HS-5 (cell line): ENCODE data around the gene HAPLN3.
"Not testable (repeated sequence)": the region's sequence is repeated elsewhere in the genome, so short reads cannot be mapped to it uniquely, and the experiment has no call there.

Experiments
- DNase-seq: peaks from one replicate; pipeline ENCODE4 v3.0.0-alpha.2; 2012; ENCODE audit warnings: low read depth

The HAPLN3 gene, protein sequence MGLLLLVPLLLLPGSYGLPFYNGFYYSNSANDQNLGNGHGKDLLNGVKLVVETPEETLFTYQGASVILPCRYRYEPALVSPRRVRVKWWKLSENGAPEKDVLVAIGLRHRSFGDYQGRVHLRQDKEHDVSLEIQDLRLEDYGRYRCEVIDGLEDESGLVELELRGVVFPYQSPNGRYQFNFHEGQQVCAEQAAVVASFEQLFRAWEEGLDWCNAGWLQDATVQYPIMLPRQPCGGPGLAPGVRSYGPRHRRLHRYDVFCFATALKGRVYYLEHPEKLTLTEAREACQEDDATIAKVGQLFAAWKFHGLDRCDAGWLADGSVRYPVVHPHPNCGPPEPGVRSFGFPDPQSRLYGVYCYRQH

DNA sequence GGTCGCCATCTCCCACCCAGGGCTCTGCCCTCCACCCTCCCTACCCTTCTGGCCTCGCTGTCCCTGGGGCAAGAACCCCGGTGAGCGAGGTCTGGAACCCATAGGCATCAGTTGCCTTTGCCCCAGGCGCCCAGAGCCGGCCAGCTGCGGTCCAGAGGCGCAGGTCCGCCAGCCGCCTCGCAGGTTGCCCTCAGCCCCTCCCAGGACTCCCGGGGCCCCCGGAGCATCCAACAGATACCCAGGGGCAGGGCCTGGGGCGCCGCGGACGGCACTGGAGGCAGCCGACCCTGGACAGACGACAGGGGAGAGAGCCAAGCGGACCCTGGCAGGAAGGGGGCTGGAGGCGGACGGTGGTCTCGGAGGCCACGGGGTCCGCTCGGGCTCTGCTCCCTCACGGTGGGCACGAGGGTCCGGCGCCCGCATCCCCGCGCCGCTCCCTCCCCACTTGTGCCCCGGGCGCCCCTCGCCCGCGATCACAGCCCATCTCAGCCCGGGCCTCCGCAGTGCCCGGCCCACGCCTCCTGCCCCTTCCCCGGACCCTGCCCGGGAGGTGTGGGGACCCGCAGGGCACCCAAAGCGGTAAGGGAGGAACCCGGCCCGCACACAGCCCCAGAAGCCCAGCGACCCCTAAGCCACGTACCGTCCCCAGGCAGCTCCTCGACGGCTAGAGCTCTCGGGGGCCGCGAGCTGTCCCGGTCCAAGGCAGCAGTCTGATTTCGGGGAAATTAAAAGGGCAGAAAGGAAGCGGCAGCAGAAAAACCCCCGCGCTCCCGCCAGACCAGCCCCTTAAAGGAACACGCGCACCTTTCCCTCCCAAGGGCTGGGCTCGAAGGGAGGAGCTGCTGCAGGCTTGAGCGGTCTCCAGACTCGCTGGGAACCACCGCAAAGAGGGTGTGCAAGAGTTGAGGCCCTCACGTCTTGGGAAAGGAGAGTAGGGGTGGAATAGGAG lies at the start of gene HAPLN3:
TSS of gene HAPLN3 (minus strand) at position 726 of the 949 bp plus-strand sequence. CDS start 8,246 bp downstream, outside the sequence.
- no peak for DNase-seq

DNA sequence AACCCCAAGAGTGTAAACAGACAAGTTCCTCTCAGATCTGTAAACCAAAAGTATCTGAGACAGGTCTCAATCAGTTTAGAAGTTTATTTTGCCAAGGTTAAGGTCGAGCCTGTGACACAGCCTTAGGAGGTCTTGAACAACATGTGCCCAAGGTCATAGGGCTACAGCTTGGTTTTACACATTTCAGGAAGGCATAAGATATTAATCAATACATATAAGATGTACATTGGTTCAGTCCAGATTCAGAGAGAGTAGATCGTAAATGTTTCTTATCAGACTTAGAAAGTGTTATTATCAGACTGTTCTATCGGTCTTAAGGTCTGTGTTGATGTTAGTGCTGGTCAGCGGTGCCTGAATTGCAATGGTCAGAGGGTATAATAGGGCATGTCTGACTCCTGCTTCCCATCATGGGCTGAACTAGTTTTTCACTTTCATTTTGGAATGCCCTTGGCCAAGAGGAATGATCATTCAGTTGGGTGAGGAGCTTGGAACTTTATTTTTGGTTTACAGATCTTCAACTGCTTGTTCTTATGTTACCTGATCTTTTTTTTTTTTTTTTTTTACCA lies 44.8 kb upstream of the HAPLN3 start:
- no peak for DNase-seq

DNA sequence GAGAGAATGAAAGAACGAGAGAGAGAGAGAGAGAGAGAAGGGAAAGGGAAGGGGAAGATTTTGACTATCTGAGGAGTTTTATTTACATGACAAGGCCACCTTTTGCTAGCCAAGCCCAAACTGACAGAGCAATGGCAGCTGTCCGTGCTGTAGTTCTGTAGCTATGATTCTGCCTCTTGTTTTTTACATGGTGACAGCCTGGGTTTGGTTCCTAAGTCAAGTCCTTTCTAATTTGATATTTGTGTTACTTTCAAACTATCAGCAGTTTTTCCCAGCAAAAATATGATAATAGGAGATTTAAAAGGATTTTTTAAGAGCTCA lies 44.1 kb upstream of the HAPLN3 start:
- DNase-seq = no peak

DNA sequence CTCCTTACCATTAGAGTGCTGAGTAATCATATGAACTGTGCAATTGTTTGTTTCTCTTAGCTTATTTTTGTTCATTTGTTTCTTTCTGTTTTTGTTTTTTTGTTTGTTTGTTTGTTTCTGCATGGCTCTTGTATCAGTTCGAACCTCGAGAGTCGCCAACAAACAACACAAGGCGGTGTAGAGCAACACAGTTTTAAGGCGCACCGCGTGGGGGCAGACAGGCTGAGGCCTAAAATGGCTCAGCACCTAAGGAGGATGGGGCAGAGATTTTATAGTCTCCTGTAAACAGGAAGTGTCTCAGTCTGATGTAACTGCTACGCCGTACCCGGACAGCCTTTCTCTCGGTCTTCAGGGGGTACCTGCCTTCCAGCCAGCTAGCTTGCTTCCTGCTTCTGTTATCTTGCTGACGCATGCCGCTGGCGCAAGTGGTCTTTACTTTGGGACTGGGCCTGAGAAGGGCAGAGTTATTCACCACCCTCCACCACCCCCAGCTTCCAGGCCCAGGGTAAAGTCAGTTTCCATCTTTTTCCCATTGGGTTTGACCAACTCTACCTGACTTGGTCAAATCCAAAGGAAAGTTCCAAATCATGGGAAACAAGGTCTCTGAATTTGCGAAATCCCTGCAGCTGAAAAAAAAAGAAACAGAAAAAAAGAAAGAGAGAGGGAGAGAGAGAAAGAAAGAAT lies 43.6 kb upstream of the HAPLN3 start:
- DNase-seq = no peak

DNA sequence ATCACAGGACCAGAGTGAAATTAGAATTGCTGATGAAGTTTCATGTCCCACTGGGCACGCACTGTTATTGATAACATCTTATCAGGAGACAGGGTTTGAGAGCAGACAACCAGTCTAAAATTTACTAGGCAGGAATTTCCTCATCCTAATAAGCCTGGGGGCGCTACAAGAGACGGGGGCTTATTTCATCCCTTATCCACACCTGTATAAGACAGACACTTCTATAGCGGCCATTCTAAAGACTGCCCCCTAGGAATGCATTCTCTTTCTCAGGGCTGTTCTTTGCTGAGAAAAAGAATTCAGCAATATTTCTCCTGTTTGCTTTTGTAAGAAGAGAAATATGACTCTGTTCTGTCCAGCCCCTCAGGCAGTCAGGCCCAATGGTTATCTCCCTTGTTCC lies 39.1 kb upstream of the HAPLN3 start:
- DNase-seq = not testable (repeated sequence)

DNA sequence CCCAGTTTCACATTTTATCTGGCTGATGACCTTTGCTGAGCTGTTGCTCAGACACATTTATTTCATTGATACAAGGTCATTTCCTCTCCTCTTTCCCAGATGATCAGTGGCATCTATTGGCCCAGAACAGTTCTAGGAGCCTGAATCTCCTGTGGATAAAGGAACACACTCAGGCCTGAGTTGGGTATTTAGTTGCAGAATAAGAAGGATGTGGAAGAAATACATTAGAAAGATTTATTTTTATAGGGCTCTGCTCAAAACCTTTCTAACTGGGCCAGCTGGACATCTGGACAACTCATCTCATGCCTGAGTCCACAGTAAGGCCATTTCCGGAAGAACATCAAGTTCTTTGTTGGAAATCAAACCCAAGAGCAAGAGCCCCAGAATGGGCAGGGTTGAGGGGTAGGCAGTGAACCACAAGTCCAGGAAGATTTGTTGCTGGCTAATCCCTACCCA lies 37.6 kb upstream of the HAPLN3 start:
- DNase-seq = no peak

DNA sequence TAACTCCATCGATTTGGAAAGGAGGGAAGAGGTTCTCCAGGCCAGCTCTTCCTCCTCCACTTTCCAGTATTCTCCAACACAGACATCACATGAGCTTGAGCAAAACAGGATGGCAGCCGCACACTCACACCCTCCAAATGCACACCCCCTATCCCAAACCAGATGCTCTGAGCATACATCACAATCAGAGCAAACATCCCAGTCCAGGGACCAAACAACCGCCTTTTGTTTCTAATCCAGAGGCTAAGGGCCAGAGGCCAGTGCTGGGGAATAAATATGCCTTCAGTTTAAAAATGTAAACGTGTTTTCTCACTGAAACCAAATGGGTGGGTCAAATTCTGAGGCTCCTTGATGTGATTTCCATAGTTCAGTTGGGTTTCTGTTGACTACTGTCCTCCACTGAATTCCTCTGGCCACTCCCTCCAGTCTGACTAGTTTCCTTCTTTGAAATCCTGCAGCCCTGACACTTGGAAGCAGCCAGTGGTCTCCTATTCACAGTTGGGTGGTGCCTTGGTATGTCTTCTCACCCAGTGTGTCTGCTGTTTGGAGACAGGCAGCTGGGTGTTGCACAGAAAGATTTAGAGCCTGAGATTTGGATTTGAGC lies 37.0 kb upstream of the HAPLN3 start:
- DNase-seq = no peak

DNA sequence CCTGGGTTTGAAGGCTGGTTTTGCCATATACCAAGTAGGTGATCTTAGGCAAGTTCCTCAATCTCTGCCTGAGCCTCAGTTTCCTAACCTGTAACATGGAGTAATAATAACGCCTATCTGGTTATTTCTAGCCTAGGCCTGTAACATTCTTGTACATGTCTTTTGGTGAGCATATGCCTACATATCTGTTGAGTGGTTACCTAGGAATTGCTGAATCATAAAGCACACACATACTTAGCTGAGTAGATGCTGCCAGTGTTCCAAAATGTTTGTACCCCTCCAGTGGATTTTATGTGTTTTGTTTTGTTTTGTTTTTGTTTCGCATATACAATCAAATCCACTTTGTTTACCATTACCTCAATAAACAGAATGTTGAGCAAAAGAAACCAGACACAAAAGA lies 35.2 kb upstream of the HAPLN3 start:
- DNase-seq = no peak

DNA sequence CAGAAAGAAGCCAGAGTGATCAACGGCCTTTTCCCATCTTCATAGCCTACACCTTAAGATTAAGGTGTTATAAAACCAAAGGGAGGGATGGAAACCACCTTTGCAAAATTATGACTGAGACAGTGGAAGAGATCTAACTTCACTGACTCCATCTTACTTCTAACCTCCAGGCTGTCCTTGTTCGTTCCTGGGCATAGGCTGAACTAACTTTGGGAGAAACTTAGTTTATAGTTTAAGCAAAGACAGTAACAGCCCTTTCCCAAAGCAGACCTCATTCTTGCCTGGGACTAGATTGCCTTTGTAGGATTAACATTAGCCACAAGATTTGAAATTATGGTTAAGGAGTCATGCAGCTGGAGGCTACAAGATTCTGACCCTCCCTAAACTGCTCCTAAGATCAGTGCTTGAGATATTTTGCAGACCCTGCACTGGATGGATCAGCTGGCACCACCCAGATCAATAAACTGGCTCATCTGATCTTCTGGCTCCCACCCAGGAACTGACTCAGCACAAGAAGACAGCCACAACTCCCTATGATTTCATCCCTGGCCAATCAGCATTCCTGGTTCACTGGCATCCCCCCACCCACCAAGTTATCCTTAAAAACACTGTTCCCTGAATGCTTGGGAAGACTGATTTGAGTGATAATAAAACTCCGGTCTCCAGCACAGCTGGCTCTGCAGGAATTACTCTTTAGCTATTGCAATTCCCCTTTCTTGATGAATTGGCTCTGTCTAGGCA lies 34.2 kb upstream of the HAPLN3 start:
- DNase-seq = not testable (repeated sequence)

DNA sequence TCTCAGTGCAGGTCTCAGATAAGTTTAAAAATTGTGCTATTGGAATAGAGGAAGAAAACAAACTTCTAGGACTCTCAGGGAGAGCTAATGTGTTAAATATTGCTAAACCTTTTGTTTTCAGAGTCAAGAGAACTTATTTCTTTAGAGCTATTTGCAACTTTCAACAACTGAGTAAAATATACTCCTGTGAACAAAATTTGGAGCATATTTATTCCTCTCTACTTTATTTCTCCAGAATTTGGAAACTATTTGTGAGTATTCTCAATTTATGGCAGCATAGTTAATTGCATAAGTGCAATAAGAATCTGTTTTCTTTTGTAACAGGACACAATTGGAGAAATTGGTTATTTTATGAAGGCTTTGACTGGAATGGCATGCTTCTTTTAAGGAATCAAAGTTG lies 32.8 kb upstream of the HAPLN3 start:
- not testable (repeated sequence) for DNase-seq

DNA sequence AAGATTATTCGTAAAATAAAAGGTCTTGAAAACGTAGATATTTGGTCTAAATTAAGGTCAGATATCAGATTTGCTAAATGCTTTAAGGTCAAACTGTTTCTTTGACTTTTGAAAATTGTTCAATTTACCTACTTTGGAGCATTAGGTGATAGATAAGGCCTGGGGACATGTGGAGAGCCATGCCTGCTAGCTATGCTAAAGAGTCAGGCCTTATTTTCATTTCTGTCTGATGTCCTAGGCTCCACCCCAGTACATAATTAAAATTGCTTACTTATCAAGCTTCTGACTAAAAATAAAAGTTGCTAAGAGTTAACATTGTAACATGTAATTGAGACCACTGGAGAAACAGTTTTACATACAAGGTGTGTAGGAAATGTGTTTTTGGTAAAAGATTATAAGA lies 30.3 kb upstream of the HAPLN3 start:
- DNase-seq = not testable (repeated sequence)

DNA sequence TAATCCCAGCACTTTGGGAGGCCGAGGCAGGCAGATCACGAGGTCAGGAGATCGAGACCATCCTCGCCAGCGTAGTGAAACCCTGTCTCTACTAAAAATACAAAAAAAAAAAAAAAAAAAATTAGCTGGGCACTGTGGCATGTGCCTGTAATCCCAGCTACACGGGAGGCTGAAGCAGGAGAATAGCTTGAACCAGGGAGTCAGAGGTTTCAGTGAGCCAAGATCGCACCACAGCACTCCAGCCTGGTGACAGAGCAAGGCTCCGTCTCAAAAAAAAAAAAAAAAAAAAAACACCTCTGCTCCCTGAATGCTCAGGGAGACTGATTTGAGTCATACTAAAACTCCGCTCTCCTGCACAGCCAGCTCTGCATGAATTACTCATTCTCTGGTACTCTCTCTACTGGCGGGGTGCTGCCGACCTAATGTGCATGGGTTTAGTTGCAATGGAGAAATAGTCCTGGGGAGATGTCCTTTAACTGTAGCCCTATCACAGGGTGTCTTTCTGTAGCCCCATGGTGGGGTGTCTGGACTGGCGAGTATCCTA lies 25.6 kb upstream of the HAPLN3 start:
- DNase-seq = peak; percentile 38

DNA sequence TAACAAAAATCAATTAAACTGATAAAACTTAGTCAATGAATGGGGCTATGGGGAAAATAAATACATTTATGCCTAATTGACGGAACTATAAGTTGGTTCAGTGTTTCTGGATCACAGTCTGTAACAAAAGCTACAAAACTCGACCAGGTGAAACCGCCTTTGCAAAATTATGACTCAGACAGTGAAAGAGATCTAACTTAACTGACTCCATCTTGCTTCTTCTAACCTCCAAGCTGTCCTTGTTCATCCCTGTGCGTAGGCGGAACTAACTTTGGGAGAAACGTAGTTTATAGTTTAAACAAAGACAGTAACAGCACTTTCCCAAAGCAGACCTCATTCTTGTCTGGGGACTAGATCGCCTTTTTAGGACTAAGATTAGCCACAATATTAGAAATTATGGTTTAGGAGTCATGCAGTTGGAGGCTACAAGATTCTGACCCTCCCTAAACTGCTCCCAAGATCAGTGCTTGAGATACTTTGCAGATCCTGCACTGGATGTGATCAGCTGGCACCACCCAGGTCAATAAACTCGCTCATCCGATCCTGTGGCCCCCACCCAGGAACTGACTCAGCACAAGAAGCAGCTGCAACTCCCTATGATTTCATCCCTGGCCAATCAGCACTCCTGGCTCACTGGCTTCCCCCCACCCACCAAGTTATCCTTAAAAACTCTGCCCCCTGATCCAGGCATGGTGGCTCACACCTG lies 25.0 kb upstream of the HAPLN3 start:
- DNase-seq = no peak

DNA sequence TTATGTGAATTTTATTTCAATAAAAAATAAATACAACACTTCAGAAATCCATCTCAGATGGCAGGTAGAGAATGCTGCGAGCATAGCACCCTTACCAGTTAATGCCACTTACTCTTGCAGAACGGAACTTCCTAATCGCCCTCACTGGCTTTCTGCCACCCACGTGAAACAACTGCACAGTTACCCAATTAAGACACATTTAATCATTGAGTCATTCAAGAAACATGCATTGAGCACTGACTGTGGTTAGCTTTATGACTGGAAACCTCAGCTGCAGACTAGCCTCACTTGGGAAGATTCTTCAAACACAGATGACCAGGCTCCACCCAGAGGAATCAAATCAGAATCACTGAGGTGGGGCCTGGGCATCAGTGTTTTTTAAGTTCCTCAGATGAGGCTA lies 23.4 kb upstream of the HAPLN3 start:
- DNase-seq = peak; percentile 95

DNA sequence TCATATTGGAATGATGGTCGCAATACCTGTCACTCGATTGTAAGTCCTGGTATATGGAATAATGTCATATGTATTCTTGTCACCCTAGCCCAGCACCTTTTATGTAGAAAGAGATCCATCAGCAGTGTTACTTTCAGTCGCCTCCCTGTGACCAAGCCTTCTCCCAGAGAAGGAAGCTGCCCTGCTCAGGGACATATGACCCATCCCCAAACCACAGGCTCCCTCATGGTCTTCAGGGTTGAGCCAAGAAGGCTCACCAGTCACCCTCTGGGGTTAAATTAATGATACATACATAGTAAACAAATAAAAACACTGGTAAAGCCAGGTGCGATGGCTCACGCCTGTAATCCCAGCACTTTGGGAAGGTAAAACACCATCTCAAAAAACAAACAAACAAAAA lies 22.4 kb upstream of the HAPLN3 start:
- DNase-seq = no peak

DNA sequence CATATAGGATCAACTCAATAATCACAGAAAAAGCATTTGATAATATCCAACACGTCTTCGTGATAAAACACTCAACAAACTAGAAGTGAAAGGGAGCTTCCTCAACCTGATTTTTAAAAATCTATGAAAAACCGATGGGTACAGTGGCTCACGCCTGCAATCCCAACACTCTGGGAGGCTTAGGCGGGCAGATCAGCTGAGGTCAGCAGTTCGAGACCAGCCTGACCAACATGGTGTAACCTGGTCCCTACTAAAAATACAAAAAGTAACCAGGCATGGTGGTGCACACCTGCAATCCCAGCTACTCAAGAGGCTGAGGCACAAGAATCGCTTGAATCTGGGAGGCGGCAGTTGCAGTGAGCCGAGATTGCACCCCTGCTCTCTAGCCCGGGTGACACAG lies 20.0 kb upstream of the HAPLN3 start:
- DNase-seq = no peak

DNA sequence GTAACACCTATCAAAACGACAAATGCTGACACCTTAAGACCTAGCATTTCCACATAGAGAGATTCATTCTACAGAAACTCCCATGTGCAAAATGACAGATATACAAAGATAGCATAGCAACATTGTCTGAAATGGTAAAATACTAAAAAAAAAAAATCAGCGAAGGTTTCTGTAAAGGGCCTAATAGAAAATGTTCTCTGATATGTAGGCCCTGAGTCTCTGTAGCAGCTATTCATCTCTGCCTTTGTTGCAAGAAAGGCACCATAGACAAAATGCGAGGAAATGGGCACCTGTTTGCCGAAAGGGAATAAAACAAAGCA lies 18.5 kb upstream of the HAPLN3 start:
- no peak for DNase-seq

DNA sequence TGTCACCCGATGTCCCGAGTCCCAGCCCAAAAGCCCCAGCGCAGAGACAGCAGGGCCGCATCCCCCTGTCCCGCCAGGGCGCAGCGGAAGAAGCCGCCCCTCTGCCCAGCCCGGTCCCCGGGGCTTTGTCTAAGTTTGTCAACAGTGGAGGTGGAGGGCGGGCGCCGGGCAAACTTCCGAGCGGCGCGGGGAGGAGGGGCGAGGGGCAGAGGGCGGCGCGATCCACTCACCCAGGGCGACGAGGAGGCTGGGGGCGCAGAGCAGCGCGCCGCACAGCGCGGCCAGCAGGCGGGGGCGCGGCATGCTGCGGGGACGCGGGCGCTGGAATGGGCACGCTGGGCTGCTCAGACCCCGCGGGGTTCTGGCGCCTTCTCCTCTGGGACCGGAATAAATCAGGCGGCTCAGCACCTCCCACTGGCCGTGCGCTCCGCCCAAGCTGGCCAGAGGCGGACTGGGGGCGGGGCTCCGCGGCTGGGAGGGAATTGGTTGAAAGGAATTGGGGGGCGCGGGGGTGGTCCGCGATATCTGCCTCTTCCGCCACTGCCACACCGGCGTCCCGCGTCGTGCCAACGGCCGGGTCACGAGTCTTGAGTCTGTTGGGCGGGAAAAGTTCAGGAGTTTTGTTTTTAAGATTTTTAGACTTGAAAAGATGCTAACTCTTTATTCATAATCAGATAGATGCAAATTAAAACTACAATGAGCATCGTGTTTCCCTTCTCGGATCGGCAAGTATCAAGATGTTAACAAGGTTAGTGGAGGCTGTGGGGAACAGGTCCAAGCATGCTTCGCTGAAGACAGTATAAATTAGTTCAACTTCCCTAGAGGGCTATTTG lies 17.9 kb upstream of the HAPLN3 start, which contains the start of gene MFGE8:
TSS of gene MFGE8 (minus strand) at position 363 of the 833 bp plus-strand sequence. CDS start at position 303, 60 bp downstream.
- no peak for DNase-seq

DNA sequence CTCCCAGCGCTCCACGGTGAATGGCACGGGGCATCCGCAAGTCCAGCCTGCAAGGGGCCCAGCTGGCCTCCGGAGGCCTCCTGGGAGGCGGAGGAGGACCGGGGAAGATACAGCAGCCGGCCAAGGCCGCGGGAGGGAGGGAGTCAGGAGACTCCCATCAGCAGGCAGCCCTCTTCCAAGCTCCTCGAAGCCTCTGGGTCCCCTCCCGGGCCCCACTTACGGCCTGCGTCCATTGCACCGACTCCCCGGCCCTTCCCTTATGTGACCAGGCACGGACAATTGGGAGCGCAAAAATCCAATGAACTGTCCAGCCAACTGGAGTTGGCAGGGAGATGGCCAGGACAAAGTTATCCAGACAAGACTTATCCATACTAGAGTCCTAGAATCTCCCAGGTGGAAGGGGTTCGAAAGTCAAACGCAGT lies 17.2 kb upstream of the HAPLN3 start:
- DNase-seq = no peak
